GM23338 (cell line): ENCODE measurements around the gene GPR39. TPM values are rescaled to one million over a fixed set of nuclear protein-coding genes. Genes with fewer than 3 reads are reported as not detected.

ENCODE experiments used
- ATAC-seq: fragments of 200-7000 bp; cut with Tn5 transposase; 3 replicates; pipeline ENCODE4 v1.9.1; 2020
- DNase-seq: peaks from one replicate; pipeline ENCODE4 v3.0.0-alpha.2; 2015; ENCODE audit warnings: low spot score
- H2AFZ ChIP-seq: fragments of 200-600 bp; sonication (generic); 2 replicates; pipeline ENCODE4 v1.8.0; 2016; ENCODE audit warnings: antibody characterized with exemption, mild to moderate bottlenecking, moderate library complexity
- H3F3A ChIP-seq: fragments of 200-600 bp; sonication (generic); replicated peaks from 2 replicates; pipeline ENCODE4 v1.8.0; 2017; ENCODE audit warnings: antibody characterized with exemption, mixed run types, low read depth
- H3K27ac ChIP-seq: fragments of 200-600 bp; sonication (generic); 2 replicates; pipeline ENCODE4 v1.6.1; 2016; ENCODE audit warnings: low read depth
- H3K27me3 ChIP-seq: fragments of 200-600 bp; sonication (generic); 2 replicates; pipeline ENCODE4 v1.8.0; 2016; ENCODE audit warnings: mild to moderate bottlenecking, mixed run types, moderate library complexity; ENCODE audit not compliant: insufficient read depth
- H3K36me3 ChIP-seq: fragments of 200-600 bp; sonication (generic); 2 replicates; pipeline ENCODE4 v1.8.0; 2016; ENCODE audit warnings: mild to moderate bottlenecking; ENCODE audit not compliant: insufficient read depth
- H3K4me1 ChIP-seq: fragments of 200-600 bp; sonication (generic); 2 replicates; pipeline ENCODE4 v1.8.0; 2016; ENCODE audit warnings: mild to moderate bottlenecking, moderate library complexity; ENCODE audit not compliant: insufficient read depth
- H3K4me2 ChIP-seq: fragments of 200-600 bp; sonication (generic); 2 replicates; pipeline ENCODE4 v1.7.1; 2017; ENCODE audit warnings: mixed run types
- H3K4me3 ChIP-seq: fragments of 200-600 bp; sonication (generic); 2 replicates; pipeline ENCODE4 v1.6.1; 2016; ENCODE audit warnings: mixed run types
- H3K79me2 ChIP-seq: fragments of 200-600 bp; sonication (generic); replicated peaks from 2 replicates; pipeline ENCODE4 v1.8.0; 2017; ENCODE audit warnings: mild to moderate bottlenecking; ENCODE audit not compliant: insufficient read depth
- H3K9me2 ChIP-seq: fragments of 200-600 bp; sonication (generic); 2 replicates; pipeline ENCODE4 v1.8.0; 2017; ENCODE audit not compliant: insufficient read depth
- H4K20me1 ChIP-seq: fragments of 200-600 bp; sonication (generic); replicated peaks from 2 replicates; pipeline ENCODE4 v1.8.0; 2017; ENCODE audit warnings: mild to moderate bottlenecking; ENCODE audit not compliant: insufficient read depth
- H3K27ac Mint-ChIP-seq: 2 replicates; pipeline ENCODE4 v1.8.0; 2020; ENCODE audit warnings: inconsistent platforms, mild to moderate bottlenecking, moderate library complexity, mixed read lengths
- H3K27me3 Mint-ChIP-seq: 3 replicates; pipeline ENCODE4 v1.8.0; 2022; ENCODE audit warnings: low read depth, mild to moderate bottlenecking, moderate library complexity, mixed read lengths, inconsistent platforms; ENCODE audit not compliant: insufficient read depth, poor library complexity
- H3K36me3 Mint-ChIP-seq: 3 replicates; pipeline ENCODE4 v1.8.0; 2021; ENCODE audit warnings: low read depth, mild to moderate bottlenecking, inconsistent platforms, moderate library complexity, mixed read lengths
- H3K4me1 Mint-ChIP-seq: 3 replicates; pipeline ENCODE4 v1.8.0; 2020; ENCODE audit warnings: mild to moderate bottlenecking, inconsistent platforms, mixed read lengths
- H3K4me3 Mint-ChIP-seq: 3 replicates; pipeline ENCODE4 v1.8.0; 2021; ENCODE audit warnings: moderate library complexity, mild to moderate bottlenecking, inconsistent platforms, mixed read lengths
- H3K9me3 Mint-ChIP-seq: 3 replicates; pipeline ENCODE4 v1.8.0; 2020; ENCODE audit warnings: moderate library complexity, mild to moderate bottlenecking, inconsistent platforms, mixed read lengths
- EZH2 ChIP-seq: fragments of 200-600 bp; sonication (generic); IDR thresholded peaks from one replicate; pipeline ENCODE4 v1.8.0; 2017; ENCODE audit warnings: antibody characterized with exemption, mild to moderate bottlenecking, low read depth; ENCODE audit not compliant: unreplicated experiment
- EZH2phosphoT487 ChIP-seq: fragments of 200-600 bp; sonication (generic); IDR thresholded peaks from one replicate; pipeline ENCODE4 v1.8.1; 2018; ENCODE audit warnings: antibody characterized with exemption; ENCODE audit not compliant: unreplicated experiment
- NANOG ChIP-seq: IDR thresholded peaks from 2 replicates; pipeline ENCODE4 v1.6.1; 2016; ENCODE audit warnings: antibody characterized with exemption, borderline replicate concordance
- POLR2AphosphoS5 ChIP-seq: IDR thresholded peaks from 2 replicates; pipeline ENCODE4 v1.6.1; 2016; ENCODE audit warnings: antibody characterized with exemption, low read depth
- polyA plus RNA-seq: library from polyadenylated mRNA; unstranded; fragments of >200 nt; fragmentation: Nextera tagmentation; extraction: Ambion mirVana; gene quantifications from 2 replicates; pipeline ENCODE4 v1.2.1, GENCODE V29; 2016
- total RNA-seq: library from RNA; depleted of rRNA; stranded (reverse); fragments of >200 nt; shearing (Covaris generic); gene quantifications from 2 replicates; pipeline ENCODE4 v1.2.3, GENCODE V29; 2014
- TF ChIP-seq, protein P1 (sequence below): fragments of 250-450 bp; sonication (Bioruptor Pico); IDR thresholded peaks from 2 replicates; pipeline ENCODE4 v1.5.0; 2020; ENCODE audit warnings: mild to moderate bottlenecking, moderate library complexity
- TF ChIP-seq, protein P2 (sequence below): IDR thresholded peaks from one replicate; pipeline ENCODE4 v1.6.1; 2018; ENCODE audit warnings: antibody characterized with exemption; ENCODE audit not compliant: unreplicated experiment

Gene GPR39
- total and polyA plus RNA-seq, 2 experiments from 2014 or later, result 0.55 to 1.9 TPM

DNA sequence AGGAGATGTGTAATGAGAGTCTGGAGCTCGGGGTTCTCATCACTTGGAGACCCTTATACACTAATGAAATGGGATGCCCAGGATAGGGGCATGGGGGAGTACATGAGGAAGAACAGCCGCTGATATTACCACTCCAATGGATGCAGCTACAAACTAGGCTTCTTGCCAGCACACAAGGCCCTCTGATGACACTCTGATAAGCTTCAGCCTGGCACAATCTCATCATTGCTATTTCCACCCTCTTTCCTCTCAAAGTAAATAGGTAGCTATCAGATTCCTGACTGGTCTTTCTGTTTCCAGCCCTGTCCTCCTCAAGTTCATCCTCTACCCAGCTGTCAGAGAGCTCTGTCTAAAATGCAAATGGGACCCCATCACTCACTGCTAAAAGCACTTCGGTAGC is 103.0 kb downstream of the GPR39 start (continued):
- TF ChIP-seq, protein P1, sequence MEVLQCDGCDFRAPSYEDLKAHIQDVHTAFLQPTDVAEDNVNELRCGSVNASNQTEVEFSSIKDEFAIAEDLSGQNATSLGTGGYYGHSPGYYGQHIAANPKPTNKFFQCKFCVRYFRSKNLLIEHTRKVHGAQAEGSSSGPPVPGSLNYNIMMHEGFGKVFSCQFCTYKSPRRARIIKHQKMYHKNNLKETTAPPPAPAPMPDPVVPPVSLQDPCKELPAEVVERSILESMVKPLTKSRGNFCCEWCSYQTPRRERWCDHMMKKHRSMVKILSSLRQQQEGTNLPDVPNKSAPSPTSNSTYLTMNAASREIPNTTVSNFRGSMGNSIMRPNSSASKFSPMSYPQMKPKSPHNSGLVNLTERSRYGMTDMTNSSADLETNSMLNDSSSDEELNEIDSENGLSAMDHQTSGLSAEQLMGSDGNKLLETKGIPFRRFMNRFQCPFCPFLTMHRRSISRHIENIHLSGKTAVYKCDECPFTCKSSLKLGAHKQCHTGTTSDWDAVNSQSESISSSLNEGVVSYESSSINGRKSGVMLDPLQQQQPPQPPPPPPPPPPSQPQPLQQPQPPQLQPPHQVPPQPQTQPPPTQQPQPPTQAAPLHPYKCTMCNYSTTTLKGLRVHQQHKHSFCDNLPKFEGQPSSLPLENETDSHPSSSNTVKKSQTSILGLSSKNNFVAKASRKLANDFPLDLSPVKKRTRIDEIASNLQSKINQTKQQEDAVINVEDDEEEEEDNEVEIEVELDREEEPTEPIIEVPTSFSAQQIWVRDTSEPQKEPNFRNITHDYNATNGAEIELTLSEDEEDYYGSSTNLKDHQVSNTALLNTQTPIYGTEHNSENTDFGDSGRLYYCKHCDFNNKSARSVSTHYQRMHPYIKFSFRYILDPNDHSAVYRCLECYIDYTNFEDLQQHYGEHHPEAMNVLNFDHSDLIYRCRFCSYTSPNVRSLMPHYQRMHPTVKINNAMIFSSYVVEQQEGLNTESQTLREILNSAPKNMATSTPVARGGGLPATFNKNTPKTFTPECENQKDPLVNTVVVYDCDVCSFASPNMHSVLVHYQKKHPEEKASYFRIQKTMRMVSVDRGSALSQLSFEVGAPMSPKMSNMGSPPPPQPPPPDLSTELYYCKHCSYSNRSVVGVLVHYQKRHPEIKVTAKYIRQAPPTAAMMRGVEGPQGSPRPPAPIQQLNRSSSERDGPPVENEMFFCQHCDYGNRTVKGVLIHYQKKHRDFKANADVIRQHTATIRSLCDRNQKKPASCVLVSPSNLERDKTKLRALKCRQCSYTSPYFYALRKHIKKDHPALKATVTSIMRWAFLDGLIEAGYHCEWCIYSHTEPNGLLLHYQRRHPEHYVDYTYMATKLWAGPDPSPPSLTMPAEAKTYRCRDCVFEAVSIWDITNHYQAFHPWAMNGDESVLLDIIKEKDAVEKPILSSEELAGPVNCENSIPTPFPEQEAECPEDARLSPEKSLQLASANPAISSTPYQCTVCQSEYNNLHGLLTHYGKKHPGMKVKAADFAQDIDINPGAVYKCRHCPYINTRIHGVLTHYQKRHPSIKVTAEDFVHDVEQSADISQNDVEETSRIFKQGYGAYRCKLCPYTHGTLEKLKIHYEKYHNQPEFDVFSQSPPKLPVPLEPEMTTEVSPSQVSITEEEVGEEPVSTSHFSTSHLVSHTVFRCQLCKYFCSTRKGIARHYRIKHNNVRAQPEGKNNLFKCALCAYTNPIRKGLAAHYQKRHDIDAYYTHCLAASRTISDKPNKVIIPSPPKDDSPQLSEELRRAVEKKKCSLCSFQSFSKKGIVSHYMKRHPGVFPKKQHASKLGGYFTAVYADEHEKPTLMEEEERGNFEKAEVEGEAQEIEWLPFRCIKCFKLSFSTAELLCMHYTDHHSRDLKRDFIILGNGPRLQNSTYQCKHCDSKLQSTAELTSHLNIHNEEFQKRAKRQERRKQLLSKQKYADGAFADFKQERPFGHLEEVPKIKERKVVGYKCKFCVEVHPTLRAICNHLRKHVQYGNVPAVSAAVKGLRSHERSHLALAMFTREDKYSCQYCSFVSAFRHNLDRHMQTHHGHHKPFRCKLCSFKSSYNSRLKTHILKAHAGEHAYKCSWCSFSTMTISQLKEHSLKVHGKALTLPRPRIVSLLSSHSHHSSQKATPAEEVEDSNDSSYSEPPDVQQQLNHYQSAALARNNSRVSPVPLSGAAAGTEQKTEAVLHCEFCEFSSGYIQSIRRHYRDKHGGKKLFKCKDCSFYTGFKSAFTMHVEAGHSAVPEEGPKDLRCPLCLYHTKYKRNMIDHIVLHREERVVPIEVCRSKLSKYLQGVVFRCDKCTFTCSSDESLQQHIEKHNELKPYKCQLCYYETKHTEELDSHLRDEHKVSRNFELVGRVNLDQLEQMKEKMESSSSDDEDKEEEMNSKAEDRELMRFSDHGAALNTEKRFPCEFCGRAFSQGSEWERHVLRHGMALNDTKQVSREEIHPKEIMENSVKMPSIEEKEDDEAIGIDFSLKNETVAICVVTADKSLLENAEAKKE (CRISPR knock-in tag), result no peak
- no peak for TF ChIP-seq POLR2AphosphoS5
- TF ChIP-seq, protein P2, sequence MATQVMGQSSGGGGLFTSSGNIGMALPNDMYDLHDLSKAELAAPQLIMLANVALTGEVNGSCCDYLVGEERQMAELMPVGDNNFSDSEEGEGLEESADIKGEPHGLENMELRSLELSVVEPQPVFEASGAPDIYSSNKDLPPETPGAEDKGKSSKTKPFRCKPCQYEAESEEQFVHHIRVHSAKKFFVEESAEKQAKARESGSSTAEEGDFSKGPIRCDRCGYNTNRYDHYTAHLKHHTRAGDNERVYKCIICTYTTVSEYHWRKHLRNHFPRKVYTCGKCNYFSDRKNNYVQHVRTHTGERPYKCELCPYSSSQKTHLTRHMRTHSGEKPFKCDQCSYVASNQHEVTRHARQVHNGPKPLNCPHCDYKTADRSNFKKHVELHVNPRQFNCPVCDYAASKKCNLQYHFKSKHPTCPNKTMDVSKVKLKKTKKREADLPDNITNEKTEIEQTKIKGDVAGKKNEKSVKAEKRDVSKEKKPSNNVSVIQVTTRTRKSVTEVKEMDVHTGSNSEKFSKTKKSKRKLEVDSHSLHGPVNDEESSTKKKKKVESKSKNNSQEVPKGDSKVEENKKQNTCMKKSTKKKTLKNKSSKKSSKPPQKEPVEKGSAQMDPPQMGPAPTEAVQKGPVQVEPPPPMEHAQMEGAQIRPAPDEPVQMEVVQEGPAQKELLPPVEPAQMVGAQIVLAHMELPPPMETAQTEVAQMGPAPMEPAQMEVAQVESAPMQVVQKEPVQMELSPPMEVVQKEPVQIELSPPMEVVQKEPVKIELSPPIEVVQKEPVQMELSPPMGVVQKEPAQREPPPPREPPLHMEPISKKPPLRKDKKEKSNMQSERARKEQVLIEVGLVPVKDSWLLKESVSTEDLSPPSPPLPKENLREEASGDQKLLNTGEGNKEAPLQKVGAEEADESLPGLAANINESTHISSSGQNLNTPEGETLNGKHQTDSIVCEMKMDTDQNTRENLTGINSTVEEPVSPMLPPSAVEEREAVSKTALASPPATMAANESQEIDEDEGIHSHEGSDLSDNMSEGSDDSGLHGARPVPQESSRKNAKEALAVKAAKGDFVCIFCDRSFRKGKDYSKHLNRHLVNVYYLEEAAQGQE, result no peak

DNA sequence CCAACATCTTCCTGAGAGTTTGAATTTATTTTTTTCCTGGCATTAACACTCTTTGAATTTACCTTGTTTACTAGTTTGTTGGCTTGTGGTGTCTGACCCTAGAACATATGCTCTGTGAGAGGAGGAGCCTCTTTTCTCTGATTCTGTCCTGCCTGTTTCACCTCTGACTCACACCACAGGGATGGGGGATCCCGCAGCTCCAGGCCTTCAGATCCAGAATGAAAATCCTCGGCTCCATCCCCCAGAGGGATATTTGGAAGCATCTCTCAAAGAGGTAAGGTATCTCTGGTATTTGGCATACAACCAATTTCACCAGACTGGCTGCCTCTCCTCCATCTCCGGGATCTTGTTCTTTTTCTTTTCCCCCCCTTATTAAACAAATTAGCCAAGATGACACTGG is 104.7 kb downstream of the GPR39 start:
- Histone ChIP-seq H3K79me2 (no peaks in the 10 kb centered on the region), H3K4me2 (no peak overlapping the region), H3K4me3 (no peak overlapping the region), H3K36me3 (no peaks in the 10 kb centered on the region), H3F3A (no peaks in the 10 kb centered on the region), H4K20me1 (no peaks in the 10 kb centered on the region), H3K27me3 (no peaks in the 10 kb centered on the region), H3K9me2 (peaks cover 4% of the 10 kb centered on the region; the same call in 1 of the 2 replicates), H3K4me1 (peaks cover 6% of the 10 kb centered on the region; the same call in 1 of the 2 replicates), H2AFZ (no peak overlapping the region), H3K27ac (no peak overlapping the region)
- Mint-ChIP-seq H3K36me3 (no peaks in the 10 kb centered on the region), H3K4me3 (no peak overlapping the region), H3K4me1 (peaks cover 14% of the 10 kb centered on the region; the same call in 2 of the 3 replicates), H3K27ac (no peak overlapping the region), H3K9me3 (no peaks in the 10 kb centered on the region), H3K27me3 (no peaks in the 10 kb centered on the region)
- peak; percentile 3 for DNase-seq
- no peak for ATAC-seq
- TF ChIP-seq EZH2 (no peak), NANOG (no peak), EZH2phosphoT487 (no peak)
- TF ChIP-seq, protein P2, result no peak
